ENCODE measurements around the gene CAMKV. TPM values are rescaled to one million over a fixed set of nuclear protein-coding genes. Genes with fewer than 3 reads are reported as not detected.
A peak's percentile ranks its signal among the peaks of the same experiment; 100 is the strongest.

The CAMKV gene
- total RNA-seq, 2 experiments from 2014 or later = not detected

DNA sequence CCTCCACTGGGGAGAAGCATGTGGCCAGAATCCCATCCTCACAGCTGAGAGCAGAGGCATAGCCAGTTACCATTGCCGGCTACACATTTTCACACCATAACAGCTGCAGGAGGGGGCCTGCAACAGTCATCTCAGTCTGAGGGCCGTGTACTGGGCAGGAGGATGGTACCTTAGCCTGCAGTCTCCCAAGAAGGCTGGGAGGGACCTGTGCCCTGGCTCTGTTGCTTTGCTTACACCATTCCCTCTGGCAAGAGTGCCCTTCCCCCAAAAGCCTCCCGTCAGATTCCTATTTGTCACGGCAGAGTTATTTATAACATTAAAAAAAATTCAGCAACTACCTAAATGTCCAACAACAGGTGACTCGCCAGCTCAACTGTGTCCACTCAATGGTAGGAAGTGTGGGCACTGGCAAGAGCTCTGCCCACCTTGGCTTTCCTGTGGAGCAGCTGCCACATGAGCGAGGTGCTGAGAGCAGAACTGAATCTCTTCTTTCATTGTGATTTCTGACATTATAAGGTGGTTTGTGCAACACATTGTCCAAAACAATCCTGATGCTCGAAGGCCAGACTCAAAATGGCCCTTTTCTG, 4.4 kb downstream of the CAMKV start:
- Mint-ChIP-seq H3K4me3 (no peak overlapping the region), H3K36me3 (ENCODE audit: low read depth) (no peaks in the 10 kb centered on the region), H3K9me3 (no peaks in the 10 kb centered on the region), H3K27me3 (peaks cover 39% of the 10 kb centered on the region), H3K4me1 (peaks cover 1% of the 10 kb centered on the region), H3K27ac (no peak overlapping the region)
- no peak for DNase-seq
- ChIA-PET POLR2A (no interaction called here), CTCF (interaction anchor here (0.6 to 1.8 kb wide), 4 partner anchors 9 to 26 kb away, joined by 3 to 7 read pairs (median 4); partner anchors contain the start of gene TRAIP)

DNA sequence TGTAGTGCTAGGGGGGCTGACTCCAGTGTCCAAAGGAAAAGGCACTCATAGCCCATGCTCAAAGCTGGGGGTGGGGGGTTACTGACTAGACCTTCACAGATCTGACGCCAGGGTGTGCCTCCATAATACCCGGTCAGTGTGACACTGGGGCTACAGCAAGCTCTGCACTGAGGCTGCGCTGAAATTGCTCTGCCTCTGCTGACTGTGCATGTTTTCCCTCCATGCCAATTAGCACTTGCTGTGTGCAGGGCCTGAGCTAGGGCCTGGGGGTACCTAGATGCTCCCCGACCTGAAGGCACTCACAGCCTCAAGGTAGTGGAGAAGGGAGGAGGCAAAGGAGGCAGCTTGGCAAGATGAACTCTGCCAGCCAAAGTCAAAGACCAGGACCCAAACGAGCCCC, 5.2 kb downstream of the CAMKV start:
- peaks cover 34% of the 10 kb centered on the region for H3K27me3 Mint-ChIP-seq
- CTCF ChIA-PET = interaction anchor here (0.6 to 1.8 kb wide), 2 partner anchors 18 to 25 kb away, joined by 3 to 7 read pairs; no protein-coding TSS in a partner anchor

DNA sequence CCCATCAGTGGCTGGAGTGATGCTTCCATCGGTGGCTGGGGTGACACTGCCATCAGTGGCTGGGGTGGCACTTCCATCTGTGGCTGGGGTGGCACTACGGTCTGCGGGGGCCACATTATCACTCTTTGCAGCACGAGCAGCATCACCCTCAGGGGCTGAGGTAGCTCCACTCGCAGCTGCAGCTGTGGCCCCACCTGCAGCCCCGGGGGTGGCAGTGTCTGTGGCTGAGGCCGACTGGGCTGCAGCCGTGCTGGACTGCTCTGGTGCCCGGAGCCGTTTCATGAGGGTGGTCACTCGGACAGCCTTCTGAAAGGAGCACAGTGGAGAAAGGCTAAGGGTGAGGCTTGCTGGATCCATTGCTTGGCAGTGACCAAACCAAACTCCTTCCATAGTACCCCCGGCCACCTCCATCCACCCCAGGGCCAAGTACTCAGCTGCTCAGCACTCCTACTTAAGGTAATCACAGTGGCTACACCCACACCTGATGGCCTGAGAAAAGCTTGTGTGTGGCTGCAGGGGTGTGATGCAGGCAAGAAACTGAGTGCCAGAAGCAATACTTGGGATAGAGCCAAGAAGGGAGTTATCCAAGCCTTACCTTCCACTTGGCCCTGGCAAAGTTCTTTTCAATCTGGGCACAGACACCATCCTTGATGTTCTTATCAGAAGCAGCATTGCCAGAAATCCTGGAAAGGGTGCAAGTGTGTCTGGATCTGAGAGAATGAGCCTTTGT, 10.0 kb downstream of the CAMKV start:
- Mint-ChIP-seq H3K4me3 (no peak overlapping the region), H3K36me3 (ENCODE audit: low read depth) (peaks cover 2% of the 10 kb centered on the region), H3K9me3 (no peaks in the 10 kb centered on the region), H3K27me3 (peaks cover 9% of the 10 kb centered on the region), H3K4me1 (peaks cover 18% of the 10 kb centered on the region), H3K27ac (no peak overlapping the region)
- DNase-seq = no peak
- ChIA-PET POLR2A (no interaction called here), CTCF (interaction anchor here (1.1 to 2.1 kb wide), 2 partner anchors 10 to 21 kb away, joined by 3 to 5 read pairs; partner anchors contain the start of gene CAMKV)

More for the DNA sequence above, 5.2 kb downstream of the CAMKV start:
- no peaks in the 10 kb centered on the region for H3K9me3 Mint-ChIP-seq
- H3K4me3 Mint-ChIP-seq = no peak overlapping the region
- POLR2A ChIA-PET = no interaction called here
- peaks cover 1% of the 10 kb centered on the region for H3K4me1 Mint-ChIP-seq
- no peak for DNase-seq
- no peaks in the 10 kb centered on the region for H3K36me3 Mint-ChIP-seq (ENCODE audit: low read depth)
- no peak overlapping the region for H3K27ac Mint-ChIP-seq

DNA sequence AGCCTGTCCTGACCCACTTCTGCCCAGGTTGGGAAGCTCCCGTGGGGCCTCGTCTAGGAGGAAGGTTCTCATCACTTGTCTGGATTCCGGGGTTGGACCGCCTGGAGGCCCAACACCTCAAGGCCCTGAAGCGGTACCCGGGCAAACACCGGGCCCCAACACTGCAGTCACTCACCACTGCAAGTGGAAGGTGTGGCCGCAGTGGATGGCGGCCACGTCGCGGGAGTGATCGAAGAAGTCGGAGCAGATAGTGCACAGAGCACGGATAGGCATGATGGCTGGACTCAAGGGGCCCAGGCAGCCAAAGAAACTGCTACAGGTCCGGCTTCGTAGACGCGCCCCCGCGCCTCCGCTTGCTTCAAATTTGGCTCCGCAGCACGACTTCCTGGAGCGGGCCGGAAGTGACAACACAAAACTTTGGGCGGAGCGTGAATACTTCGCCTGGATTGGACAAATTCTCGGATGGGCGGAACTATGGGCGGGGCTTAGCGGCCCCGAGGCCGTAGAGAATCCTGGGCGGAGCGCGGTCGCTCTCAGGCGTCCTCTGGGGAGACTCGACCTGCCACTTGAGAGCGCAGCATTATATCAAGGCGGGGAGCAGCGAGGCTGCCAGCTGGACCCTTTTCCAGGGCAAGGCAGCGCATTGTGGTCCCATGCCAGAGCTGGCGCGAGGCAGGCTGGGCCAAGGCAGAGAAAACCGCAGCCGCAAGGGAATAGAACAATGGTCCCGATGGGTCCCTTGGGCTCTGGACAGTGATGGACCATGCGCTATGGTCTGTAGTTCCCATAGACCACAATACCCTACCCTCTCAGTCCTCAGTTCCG, 13.3 kb downstream of the CAMKV start, which contains the start of gene TRAIP:
TSS of gene TRAIP (minus strand) at position 384 of the 825 bp plus-strand sequence. CDS start at position 273, 111 bp downstream.
- peak within 1 kb of the TSS; percentile 97 for H3K4me3 Mint-ChIP-seq
- H3K36me3 Mint-ChIP-seq (ENCODE audit: low read depth) = peaks cover 2% of the 10 kb centered on the region
- H3K27me3 Mint-ChIP-seq = no peaks in the 10 kb centered on the region
- H3K9me3 Mint-ChIP-seq = no peaks in the 10 kb centered on the region
- ChIA-PET POLR2A (no interaction called here), CTCF (interaction anchor here (0.8 to 2.1 kb wide), 10 partner anchors 10 to 75 kb away, joined by 3 to 8 read pairs (median 4); partner anchors contain the start of gene MON1A)
- peaks cover 29% of the 10 kb centered on the region for H3K4me1 Mint-ChIP-seq
- peak within 1 kb of the TSS; percentile 95 for H3K27ac Mint-ChIP-seq
- peak; percentile 96 for DNase-seq

DNA sequence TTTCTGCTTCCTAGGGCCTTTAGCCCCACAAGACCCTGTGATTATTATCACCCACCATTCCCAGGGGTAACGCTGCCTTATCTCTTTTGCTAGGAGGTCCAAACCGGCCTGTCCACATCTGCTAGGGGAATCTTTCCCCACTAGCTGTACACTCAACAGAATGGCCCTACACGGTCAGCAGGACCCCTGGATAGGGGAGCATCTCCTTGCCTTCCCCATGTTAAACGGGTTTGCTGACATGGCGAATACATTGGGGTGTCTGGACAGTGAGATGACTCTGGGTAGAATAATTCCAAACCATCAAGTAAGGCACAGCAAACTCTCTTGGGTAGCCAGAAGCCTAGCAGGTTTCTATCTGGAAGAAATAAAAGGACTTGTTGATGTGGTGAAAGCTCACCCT, 14.0 kb downstream of the CAMKV start:
- Mint-ChIP-seq H3K4me3 (peak overlapping the region; percentile 97), H3K36me3 (ENCODE audit: low read depth) (peaks cover 2% of the 10 kb centered on the region), H3K27me3 (no peaks in the 10 kb centered on the region), H3K9me3 (no peaks in the 10 kb centered on the region), H3K27ac (peak overlapping the region; percentile 95), H3K4me1 (peaks cover 29% of the 10 kb centered on the region)
- no peak for DNase-seq
- CTCF ChIA-PET = interaction anchor here (0.6 to 2.1 kb wide), 7 partner anchors 10 to 253 kb away, joined by 3 to 8 read pairs (median 4); no protein-coding TSS in a partner anchor
- POLR2A ChIA-PET = interaction anchor here (0.6 kb wide), 1 partner anchor 125 kb away, joined by 5 read pairs; no protein-coding TSS in a partner anchor

DNA sequence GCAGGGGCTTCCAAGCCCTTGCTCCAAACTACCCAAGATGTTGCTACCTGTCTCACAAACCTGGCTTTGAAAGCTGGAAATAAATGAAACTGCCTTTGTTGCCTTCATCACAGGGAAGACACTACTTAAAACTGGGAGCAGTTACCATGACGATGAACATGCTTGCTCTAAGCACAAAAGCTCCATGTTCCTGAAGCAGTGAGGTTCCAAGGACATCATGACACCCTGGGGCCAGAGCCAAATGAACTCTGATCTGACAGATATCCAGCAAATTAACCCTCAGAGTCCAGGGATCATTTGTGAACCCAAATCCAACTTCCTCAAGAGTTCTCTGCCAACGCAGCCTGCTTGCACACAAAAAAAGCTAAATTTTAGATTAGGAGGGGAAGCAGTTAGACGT, 24.0 kb downstream of the CAMKV start:
- H3K36me3 Mint-ChIP-seq (ENCODE audit: low read depth) = peaks cover 11% of the 10 kb centered on the region
- POLR2A ChIA-PET = no interaction called here

DNA sequence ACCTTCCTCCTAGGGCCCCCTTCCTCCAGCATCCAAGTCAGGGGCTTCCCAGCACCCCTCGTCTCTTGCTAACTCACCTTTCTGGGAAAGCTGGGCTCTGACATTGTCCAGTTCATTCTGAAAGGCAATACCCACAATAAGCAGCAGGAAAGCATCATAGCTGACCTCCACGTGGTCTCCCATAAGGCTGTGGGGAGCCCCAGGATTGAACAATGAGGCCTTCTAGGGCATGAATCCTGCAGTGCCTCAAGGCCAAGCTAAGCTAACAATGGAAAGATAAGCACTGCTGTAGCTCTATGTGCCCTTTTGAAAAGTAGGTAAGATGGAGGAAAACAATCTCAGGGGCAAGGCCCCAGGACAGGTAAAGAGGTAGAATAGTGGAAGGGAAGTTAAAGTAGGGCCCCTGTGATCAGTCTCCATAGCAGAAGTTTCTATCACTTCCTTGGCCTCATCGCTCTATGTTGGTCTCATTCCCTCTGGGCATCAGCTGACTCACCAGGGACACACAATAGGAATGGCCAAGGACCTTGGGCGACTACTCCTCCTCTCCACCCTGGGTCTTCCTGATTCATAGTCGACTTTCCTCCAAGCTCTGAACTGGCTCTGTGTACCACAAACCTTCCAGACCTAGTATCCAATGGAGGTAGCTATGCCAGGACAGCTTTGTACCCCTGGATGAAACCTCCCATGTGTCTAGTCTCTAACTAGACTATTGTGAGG, 25.1 kb downstream of the CAMKV start:
- H3K9me3 Mint-ChIP-seq = no peaks in the 10 kb centered on the region
- no peaks in the 10 kb centered on the region for H3K4me1 Mint-ChIP-seq
- H3K4me3 Mint-ChIP-seq = no peak overlapping the region
- POLR2A ChIA-PET = no interaction called here
- H3K27ac Mint-ChIP-seq = no peak overlapping the region
- H3K27me3 Mint-ChIP-seq = no peaks in the 10 kb centered on the region
- H3K36me3 Mint-ChIP-seq (ENCODE audit: low read depth) = peaks cover 11% of the 10 kb centered on the region
- DNase-seq = no peak
- CTCF ChIA-PET = interaction anchor here (0.6 to 1.8 kb wide), 5 partner anchors 13 to 216 kb away, joined by 3 to 7 read pairs (median 4); partner anchors contain the start of gene INKA1

More for the DNA sequence above, 24.0 kb downstream of the CAMKV start:
- Mint-ChIP-seq H3K27me3 (no peaks in the 10 kb centered on the region), H3K4me3 (no peak overlapping the region), H3K27ac (no peak overlapping the region), H3K4me1 (no peaks in the 10 kb centered on the region), H3K9me3 (no peaks in the 10 kb centered on the region)
- DNase-seq = no peak
- CTCF ChIA-PET = interaction anchor here (1.0 to 1.3 kb wide), 3 partner anchors 10 to 44 kb away, joined by 3 read pairs; no protein-coding TSS in a partner anchor

DNA sequence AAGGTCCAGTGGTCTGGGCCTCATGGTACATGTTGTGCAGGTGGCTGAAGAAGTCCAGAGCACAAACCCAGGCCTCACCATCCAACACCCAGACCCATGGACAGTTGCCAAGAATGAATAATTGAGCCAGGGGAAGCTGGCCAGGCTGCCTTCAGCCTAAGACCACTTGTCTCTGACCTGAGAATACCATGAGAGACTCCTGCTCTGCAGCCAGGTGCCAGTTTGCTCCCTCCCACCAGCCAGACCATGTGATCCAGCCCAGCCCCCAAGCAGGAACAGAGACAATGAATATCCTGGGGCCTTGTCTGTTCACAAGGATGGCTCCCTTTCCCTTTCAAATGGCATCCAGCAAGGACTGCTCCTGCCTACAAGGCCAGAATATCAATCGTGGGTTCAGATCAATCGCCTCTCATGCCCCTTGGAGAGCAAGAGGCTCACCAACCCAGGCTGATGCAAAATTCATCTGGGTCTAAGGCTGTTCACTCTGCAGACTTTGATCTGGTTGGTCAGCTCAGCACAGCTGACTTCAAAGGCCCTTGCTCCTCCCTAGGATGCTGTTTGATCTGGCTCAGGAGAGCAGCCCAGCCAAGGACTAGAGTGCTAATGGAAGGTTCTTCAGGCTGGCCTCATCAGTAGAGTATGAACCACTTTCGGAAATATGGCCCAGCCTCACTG, 26.7 kb downstream of the CAMKV start:
- H3K4me1 Mint-ChIP-seq = peaks cover 1% of the 10 kb centered on the region
- CTCF ChIA-PET = no interaction called here
- H3K36me3 Mint-ChIP-seq (ENCODE audit: low read depth) = peaks cover 13% of the 10 kb centered on the region
- no peaks in the 10 kb centered on the region for H3K9me3 Mint-ChIP-seq
- no peak for DNase-seq
- no peak overlapping the region for H3K4me3 Mint-ChIP-seq
- H3K27ac Mint-ChIP-seq = no peak overlapping the region
- POLR2A ChIA-PET = no interaction called here
- H3K27me3 Mint-ChIP-seq = no peaks in the 10 kb centered on the region

DNA sequence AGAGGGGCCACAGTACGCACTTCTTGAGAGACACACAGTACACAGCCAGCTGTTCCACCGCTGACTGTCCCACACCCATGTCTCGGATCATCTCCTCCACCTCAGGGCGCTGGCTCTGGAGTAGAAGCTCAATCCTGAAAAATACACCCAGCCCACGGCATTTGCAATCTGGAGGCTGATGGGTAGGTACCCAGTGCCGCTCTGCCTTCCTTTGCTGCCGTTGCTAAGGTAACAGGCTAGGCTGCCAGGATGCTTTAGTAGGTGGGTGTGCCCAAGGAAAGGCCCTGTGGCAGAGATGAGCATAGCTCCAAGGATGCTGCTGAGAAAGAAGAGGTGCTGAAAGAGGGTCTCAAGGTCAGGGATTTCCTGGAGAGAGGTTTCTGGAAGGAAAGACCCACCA, 27.9 kb downstream of the CAMKV start:
- no peaks in the 10 kb centered on the region for H3K9me3 Mint-ChIP-seq
- POLR2A ChIA-PET = no interaction called here
- H3K27ac Mint-ChIP-seq = no peak overlapping the region
- no peaks in the 10 kb centered on the region for H3K27me3 Mint-ChIP-seq
- H3K36me3 Mint-ChIP-seq (ENCODE audit: low read depth) = peaks cover 8% of the 10 kb centered on the region
- CTCF ChIA-PET = interaction anchor here (1.4 to 5.2 kb wide), 3 partner anchors 11 to 40 kb away, joined by 3 to 48 read pairs (median 8); partner anchors contain the start of gene INKA1
- peaks cover 1% of the 10 kb centered on the region for H3K4me1 Mint-ChIP-seq
- H3K4me3 Mint-ChIP-seq = no peak overlapping the region
- DNase-seq = no peak

DNA sequence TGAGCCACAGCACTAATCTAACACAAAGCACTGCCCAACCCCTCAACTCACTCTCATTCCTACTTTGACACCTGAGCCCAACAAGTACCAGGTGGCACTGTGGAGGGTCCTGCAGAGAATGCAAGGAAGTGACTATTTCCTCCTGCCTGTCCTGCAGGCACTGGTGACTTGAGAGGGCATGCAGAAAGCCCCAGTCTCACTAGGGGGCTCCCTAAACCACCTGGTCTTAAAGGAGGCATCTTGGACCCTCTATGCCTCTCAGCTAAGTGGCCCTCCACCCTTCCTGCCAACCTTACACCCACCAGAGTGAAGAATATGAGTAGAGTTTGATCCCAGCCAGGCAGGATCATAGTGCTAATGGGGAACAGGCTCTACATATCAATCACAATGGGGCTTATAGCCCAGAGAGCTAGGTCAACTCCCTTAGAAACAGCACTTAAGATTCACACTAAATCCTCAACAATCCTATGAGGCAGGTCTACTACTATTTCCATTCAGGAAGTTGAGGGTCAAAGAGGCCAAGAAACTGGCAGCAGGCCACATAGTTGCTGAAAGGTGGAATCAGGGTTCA, 28.5 kb downstream of the CAMKV start:
- no peak overlapping the region for H3K4me3 Mint-ChIP-seq
- peaks cover 1% of the 10 kb centered on the region for H3K4me1 Mint-ChIP-seq
- POLR2A ChIA-PET = no interaction called here
- CTCF ChIA-PET = interaction anchor here (1.4 to 5.2 kb wide), 3 partner anchors 10 to 39 kb away, joined by 3 to 48 read pairs (median 8); partner anchors contain the start of gene INKA1
- no peaks in the 10 kb centered on the region for H3K9me3 Mint-ChIP-seq
- H3K36me3 Mint-ChIP-seq (ENCODE audit: low read depth) = peaks cover 8% of the 10 kb centered on the region
- H3K27me3 Mint-ChIP-seq = no peaks in the 10 kb centered on the region
- peak; percentile 28 for DNase-seq
- H3K27ac Mint-ChIP-seq = no peak overlapping the region

DNA sequence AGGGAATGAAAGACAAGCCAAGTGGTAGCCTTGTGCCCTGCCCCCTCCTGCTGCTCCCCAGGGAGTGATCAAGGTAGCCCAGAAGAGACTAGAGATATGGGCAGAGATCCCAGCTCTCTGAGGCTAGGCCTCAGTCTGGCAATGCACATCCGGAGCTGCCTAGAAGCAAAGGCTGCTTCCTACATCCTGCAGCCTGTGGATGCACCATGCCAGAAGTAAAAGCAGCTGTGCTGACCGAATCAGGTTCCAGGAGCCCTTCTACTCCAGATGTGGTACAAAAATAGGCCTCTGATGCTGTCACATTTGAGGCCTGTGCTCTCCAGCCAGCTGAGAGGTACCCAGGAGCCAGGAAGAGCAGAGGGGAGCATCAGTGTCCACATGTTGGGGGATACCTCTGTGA, 29.3 kb downstream of the CAMKV start:
- CTCF ChIA-PET = interaction anchor here (0.6 to 5.2 kb wide), 4 partner anchors 9 to 279 kb away, joined by 4 to 48 read pairs (median 9); partner anchors contain the start of gene INKA1
- H3K9me3 Mint-ChIP-seq = no peaks in the 10 kb centered on the region
- H3K4me3 Mint-ChIP-seq = no peak overlapping the region
- H3K4me1 Mint-ChIP-seq = peaks cover 1% of the 10 kb centered on the region
- no peaks in the 10 kb centered on the region for H3K27me3 Mint-ChIP-seq
- no peak for DNase-seq
- POLR2A ChIA-PET = no interaction called here
- H3K36me3 Mint-ChIP-seq (ENCODE audit: low read depth) = peaks cover 8% of the 10 kb centered on the region
- H3K27ac Mint-ChIP-seq = no peak overlapping the region
